ENCODE data around the gene STAT3.
"Not testable (repeated sequence)": the region's sequence is repeated elsewhere in the genome, so short reads cannot be mapped to it uniquely, and the experiment has no call there.

Gene STAT3

GRCh38 chr17:42274253-42274542 is 114.0 kb downstream of the STAT3 start:
- no peak for DNase-seq

GRCh38 chr17:42273474-42274252 is 114.6 kb downstream of the STAT3 start:
- no peak for DNase-seq

GRCh38 chr17:42272162-42272907 is 115.9 kb downstream of the STAT3 start:
- no peak for DNase-seq

- DNase-seq: no peak
Observed at GRCh38 chr17:42271779-42272035, 116.5 kb downstream of the STAT3 start.

GRCh38 chr17:42271006-42271778 is 117.0 kb downstream of the STAT3 start:
- no peak for DNase-seq

- DNase-seq: no peak
Observed at GRCh38 chr17:42270596-42270995, 117.6 kb downstream of the STAT3 start.

GRCh38 chr17:42270170-42270535 is 118.1 kb downstream of the STAT3 start:
- DNase-seq: no peak

GRCh38 chr17:42268236-42268635 is 120.0 kb downstream of the STAT3 start:
- DNase-seq: no peak

- DNase-seq: peak in 1 of 2 experiments; percentile 64
Observed at GRCh38 chr17:42266918-42267766, 121.1 kb downstream of the STAT3 start.

GRCh38 chr17:42266462-42266861 is 121.8 kb downstream of the STAT3 start:
- DNase-seq: no peak

- DNase-seq: not testable (repeated sequence)
Observed at GRCh38 chr17:42264366-42264765, 123.9 kb downstream of the STAT3 start.

Data from stimulated activated CD4-positive, alpha-beta T cell treated with anti-CD3 and anti-CD28 coated beads, Interleukin-4, amount 100 ng/mL, for 4 hours (primary cell).